GM21825 (cell line): ENCODE measurements around the gene VPS33B.
A peak's percentile ranks its signal among the peaks of the same experiment; 100 is the strongest.

ENCODE experiments used
- ATAC-seq: cut with Tn5 transposase; IDR thresholded peaks from one replicate; pipeline ENCODE4 v1.9.1; 2021; ENCODE audit warnings: mild to moderate bottlenecking, moderate library complexity; ENCODE audit not compliant: unreplicated experiment

The VPS33B gene

GRCh38 chr15:90986790-90987507 lies 35.4 kb downstream of the VPS33B start:
- ATAC-seq, result peak; percentile 47

- ATAC-seq, result peak; percentile 38
Measured at GRCh38 chr15:90982135-90982534, 40.3 kb downstream of the VPS33B start.

- peak; percentile 73 for ATAC-seq
Measured at GRCh38 chr15:90981681-90982080, 40.7 kb downstream of the VPS33B start.

DNA sequence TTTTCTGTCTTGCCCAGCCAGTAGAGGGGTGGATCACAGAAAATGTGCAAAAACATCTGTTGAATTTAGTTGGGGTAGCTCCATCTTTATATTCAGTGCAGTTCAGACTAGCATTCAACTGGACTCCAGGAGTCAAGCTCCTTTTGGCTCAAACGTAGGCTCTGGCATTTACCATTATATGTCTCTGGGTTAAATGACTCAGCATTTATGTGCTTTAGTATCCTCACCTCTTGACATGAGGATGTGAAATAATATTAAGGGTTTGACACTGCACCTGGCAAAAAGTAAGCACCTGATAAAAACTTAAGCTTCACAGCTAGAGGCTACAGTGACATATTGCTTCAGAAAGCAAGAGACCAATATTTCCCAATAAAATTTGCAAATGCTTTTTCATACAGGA lies 42.8 kb downstream of the VPS33B start:
- no peak for ATAC-seq

GRCh38 chr15:90974216-90974615 lies 48.2 kb downstream of the VPS33B start:
- no peak for ATAC-seq

DNA sequence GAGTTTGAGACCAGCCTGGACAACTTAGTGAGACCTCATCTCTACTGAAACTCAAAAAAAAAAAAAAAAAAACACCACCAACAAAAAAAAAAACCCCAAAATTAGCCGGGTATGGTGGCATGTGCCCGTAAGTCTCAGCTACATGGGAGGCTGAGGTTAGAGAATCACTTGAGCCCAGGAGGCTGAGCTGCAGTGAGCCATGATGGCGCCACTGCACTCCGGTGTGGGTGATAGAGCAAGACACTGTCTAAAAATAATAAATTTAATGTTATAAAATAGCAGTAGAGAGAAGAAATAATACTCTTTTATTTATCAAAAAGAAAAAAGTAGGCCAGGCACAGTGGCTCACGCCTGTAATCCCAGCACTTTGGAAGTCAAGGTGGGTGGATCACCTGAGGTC lies 50.3 kb downstream of the VPS33B start:
- no peak for ATAC-seq

- ATAC-seq, result no peak
Measured at GRCh38 chr15:90970274-90970673, 52.1 kb downstream of the VPS33B start.

- no peak for ATAC-seq
Measured at GRCh38 chr15:90968434-90968833, 54.0 kb downstream of the VPS33B start.

DNA sequence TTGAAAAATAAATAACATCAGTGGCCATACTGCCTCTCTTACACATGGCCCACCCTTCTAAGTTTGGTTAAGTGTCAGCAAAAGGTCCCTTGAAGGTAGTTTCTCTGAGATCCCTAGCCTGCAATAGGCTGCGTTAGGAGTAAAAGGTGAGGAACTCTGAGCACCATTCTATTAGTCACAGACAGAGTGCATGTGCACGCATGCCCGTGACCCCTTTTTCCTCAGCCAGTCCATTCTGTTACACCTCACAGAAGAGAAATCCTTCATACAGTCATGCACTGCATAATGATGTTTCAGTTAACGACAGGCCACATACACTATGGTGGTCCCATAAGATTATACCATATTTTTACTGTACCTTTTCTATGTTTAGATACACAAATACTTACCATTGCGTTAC lies 55.2 kb downstream of the VPS33B start:
- ATAC-seq, result no peak

GRCh38 chr15:90966262-90966661 lies 56.1 kb downstream of the VPS33B start:
- ATAC-seq, result no peak

- ATAC-seq, result no peak
Measured at GRCh38 chr15:90962021-90962420, 60.4 kb downstream of the VPS33B start.

DNA sequence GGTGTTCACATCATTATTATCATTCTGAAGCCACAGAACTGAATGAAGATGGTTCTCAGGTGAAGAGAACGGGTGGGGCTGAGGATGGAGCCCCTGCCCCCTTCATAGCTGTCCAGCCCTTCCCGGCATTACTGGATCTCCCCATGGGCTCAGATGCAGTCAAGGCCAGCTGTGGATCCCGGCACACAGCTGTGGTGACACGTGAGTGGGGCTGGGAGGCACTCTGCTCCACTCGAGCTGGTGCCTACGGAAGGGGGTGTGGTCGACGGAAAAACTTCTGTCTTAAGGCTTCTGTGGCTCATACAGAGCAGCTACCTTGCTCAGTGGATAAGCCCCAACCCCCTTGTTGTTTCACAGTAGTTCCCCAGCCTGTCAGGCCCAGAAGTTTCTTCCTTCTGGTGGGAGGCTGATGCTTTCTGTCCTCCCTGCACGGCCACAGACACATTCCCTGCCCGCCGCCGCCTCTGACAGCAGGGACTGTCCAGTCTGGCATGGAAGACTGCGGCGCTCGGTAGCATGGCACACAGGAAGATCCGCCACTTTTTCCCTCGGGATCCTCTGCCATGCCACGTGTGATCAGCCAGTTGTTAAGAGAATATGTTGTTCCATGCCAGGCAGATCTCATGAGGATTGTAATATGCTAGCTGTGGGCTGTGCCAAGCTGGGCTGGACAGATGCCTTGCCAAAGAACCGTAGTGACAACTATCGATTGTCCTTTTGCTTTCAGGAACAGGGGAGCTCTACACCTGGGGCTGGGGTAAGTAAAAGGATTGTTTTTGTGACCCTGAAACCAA lies 61.9 kb downstream of the VPS33B start:
- no peak for ATAC-seq

- no peak for ATAC-seq
Measured at GRCh38 chr15:90959894-90960293, 62.5 kb downstream of the VPS33B start.

DNA sequence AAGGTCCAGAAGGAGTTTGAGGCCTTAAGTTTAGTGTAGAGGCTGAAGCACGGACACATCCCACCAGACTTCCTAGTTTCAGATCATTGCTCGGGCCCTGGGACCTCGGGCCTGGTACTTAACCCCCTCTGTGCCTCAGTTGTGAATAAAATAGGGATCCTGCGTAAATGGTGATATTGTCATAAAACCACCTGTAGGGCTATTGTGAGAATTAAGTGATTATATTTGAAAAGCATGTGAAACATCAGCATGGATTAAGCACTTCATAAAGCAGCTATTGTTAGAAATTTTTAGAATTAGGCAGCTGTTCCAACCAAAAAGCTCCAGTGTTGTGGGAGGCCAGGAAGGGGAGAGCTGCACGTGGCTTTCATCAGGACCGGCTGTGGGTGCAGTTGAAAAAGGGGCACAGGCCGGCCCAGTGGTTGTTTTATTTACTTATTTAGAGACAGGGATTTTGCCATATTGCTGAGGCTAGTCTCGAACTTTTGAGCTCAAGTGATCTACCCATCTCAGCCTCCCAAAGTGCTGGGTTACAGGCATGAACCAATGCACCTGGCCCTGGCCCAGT lies 63.3 kb downstream of the VPS33B start:
- ATAC-seq, result no peak

- ATAC-seq, result no peak
Measured at GRCh38 chr15:90957791-90958190, 64.6 kb downstream of the VPS33B start.

DNA sequence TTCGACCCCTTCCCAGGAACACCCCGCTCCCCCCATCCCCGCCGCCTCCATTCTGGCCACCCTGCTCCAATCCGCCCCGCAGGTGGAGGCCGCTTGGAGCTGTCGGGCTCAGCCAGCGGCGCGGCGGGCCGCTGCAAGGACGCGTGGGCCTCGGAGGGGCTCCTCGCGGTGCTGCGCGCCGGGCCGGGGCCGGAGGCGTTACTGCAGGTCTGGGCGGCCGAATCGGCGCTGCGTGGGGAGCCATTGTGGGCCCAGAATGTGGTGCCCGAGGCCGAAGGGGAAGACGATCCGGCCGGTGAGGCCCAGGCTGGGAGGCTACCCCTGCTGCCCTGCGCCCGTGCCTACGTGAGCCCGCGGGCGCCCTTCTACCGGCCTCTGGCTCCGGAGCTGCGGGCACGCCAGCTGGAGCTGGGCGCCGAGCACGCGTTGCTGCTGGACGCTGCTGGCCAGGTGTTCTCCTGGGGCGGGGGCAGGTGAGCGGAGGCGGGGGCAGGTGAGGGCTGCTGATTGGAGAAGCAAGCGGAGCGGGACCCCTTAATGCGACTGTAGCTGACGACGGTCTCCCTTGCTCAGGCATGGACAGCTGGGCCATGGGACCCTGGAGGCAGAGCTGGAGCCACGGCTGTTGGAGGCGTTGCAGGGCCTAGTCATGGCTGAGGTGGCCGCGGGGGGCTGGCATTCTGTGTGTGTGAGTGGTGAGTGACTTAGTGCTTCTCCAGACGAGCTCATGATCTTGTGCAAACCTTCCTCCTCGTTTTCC lies 65.2 kb downstream of the VPS33B start:
- ATAC-seq, result no peak

GRCh38 chr15:90956274-90957030 lies 65.9 kb downstream of the VPS33B start:
- peak; percentile 26 for ATAC-seq

DNA sequence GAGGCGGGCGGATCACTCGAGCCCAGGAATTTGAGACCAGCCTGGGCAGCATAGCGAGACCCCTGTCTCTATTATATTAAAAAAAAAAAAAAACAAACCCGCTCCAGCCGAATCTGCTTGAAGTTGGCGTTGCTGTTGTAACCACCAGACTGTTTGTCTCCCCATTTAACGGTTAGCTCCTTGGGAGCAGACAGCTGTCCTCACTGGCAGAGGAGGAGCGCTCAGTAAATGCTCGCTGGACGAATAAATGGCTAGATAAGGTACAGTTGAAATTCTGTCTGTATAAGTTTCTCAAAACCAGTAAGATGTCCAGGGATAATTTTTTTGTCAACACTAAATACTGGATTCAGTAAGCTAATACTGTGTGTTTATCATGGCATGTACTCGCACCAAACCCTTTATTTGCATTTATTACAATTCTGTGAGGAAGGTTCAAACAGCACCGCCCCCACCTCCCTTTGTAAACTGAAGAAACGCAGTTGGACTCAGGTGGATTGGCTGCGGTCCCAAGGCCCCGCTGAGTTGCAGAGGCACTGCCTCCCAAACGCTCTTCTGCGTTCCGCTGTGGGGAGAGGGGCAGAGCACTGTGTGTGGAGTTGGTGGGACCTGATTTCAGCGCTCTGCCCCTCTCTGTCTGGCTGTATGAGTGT lies 66.6 kb downstream of the VPS33B start:
- no peak for ATAC-seq

DNA sequence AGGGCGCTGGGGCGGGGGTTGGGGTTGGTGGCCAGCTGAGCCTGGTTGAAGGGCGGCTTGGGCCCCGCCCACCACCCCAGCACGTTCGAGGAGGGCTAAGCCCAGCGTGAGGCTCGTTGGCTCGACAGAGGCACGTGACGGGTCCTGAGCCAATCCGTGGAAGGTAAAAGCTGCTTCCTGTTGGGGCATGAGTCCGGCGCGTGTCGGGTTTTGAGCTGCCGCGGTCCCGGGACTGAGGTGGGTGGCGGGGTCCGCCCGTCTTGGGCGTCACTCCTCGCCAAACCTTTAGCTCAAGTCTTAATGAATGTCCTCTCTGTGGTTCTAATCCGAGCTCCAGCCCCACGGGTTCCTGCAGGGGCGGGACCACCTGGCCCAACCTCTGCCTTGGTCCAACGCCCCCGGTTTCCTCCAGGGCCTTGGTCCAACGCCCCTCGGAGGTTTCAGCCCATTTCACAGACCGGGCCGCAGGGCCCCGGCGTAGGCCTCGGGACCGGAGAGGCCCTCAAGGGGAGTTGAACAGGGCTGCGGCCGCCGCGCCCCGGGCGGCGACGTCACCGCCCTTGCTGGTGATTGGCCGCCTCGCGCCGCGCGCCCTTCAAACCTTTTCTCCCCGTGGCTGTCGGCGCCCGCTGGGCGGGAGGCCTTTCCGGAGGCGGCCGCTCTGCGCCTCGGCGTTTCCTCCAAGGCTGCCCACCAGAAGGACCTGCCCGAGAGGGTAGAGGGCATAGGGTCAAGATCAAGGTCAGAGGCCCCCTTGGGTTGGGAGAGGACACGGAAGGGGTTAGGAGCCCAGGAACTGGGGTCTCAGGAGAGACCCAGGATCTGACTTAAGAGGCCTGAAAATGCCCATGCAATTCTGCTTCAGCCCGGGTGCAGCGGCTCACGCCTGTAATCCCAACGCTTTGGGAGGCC lies 67.4 kb downstream of the VPS33B start, which contains the start of gene RCCD1:
Gene RCCD1, plus strand, starts transcription at position 173 of the 912 bp plus-strand sequence. CDS start 1,851 bp downstream, outside the sequence.
- peak; percentile 88 for ATAC-seq
